ENCODE measurements around the gene ACE2.

DNA sequence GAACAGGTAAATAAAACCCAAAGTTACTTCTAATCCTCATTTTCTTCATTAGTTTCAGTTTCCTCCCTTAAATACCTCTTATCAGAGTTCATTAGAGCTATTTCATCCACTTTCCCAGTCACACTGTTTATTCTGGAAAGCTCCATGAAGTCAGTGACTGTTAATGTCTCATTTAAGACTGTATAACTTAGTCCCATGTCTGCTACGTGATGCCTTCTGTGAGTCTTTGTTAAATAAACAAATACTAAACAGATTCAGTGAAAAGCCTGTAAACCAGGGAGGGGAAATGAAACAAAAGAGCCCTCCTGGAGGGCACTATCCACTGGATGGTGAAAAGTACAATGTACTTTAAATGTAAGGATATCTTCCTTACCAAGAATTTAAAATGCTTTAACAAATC lies 24.7 kb downstream of the ACE2 start:
- TF ChIP-seq ZNF274 (IDR thresholded peaks at IDR 0.05; ENCODE audit: low read depth, low read length) = no peak
- TF ChIP-seq YY1 (IDR thresholded peaks at IDR 0.05; ENCODE audit: insufficient read depth, insufficient read length) = no peak
- TF ChIP-seq SUZ12 (IDR thresholded peaks at IDR 0.05; ENCODE audit: extremely low read depth, insufficient read depth, insufficient read length) = no peak

Data from NT2/D1 (cell line).